Prostate gland (tissue), 2 donors: ENCODE measurements around the gene STK25. TPM values are rescaled to one million over a fixed set of nuclear protein-coding genes. Genes with fewer than 3 reads are reported as not detected.

Experiments
- DNase-seq: peaks from one replicate; pipeline ENCODE4 v3.0.0-alpha.2; 2019; ENCODE audit warnings: low spot score
- H3K27ac ChIP-seq, 2 donors: fragments of 200-600 bp; sonication (generic); 2 replicates each; pipeline ENCODE4 v1.5.1; 2017 to 2019
- H3K27me3 ChIP-seq: fragments of 200-600 bp; sonication (generic); replicated peaks from 2 replicates; pipeline ENCODE4 v1.5.1; 2019; ENCODE audit not compliant: insufficient read depth
- H3K36me3 ChIP-seq, 2 donors: fragments of 200-600 bp; sonication (generic); 1 replicate in 1 of 2; 2 replicates in 1 of 2; pipeline versions ENCODE4 v1.5.1 to v1.8.1; 2017 to 2019
- H3K4me1 ChIP-seq: fragments of 200-600 bp; sonication (generic); replicated peaks from 2 replicates; pipeline ENCODE4 v1.5.1; 2019
- H3K4me3 ChIP-seq, 2 donors: fragments of 200-600 bp; sonication (generic); 2 replicates each; pipeline ENCODE4 v1.5.1; 2017 to 2019
- H3K9me3 ChIP-seq: fragments of 200-600 bp; sonication (generic); 2 replicates; pipeline ENCODE4 v1.5.1; 2017
- CTCF ChIP-seq, 4 experiments: fragments of 200-600 bp in 2 of 4; fragments of 450-650 bp in 2 of 4; sonication (generic) in 2 of 4; IDR thresholded peaks; 1 replicate in 3 of 4; 2 replicates in 1 of 4; pipeline ENCODE4 v1.5.1; 2016 to 2019; ENCODE audit warnings: antibody characterized with exemption in 4 of 4, mild to moderate bottlenecking in 2 of 4, moderate library complexity in 2 of 4
- POLR2A ChIP-seq: fragments of 450-650 bp; IDR thresholded peaks from one replicate; pipeline ENCODE4 v1.6.1; 2016; ENCODE audit warnings: antibody characterized with exemption, mild to moderate bottlenecking
- POLR2AphosphoS5 ChIP-seq: sonication (generic); formaldehyde crosslinking; IDR thresholded peaks from one replicate; pipeline ENCODE4 v1.6.1; 2017; ENCODE audit warnings: antibody characterized with exemption
- WGBS: methylation state at CpG from one replicate; pipeline ENCODE4 v1.1.5; 2018; 5-methylcytosine and 5-hydroxymethylcytosine counted together
- intact Hi-C: fragments of 100-400 bp; cut with DNase I; formaldehyde crosslinking; loops from one replicate; pipeline ENCODE4 v1.14.2; 2022
- total RNA-seq, 2 donors: library from RNA; depleted of rRNA; stranded (reverse); fragments of >200 nt; gene quantifications; one replicate each; pipeline ENCODE4 v1.1.0, GENCODE V29; 2016

Gene STK25
- total RNA-seq, 2 donors from 2014 or later, result 169 to 235 TPM

DNA sequence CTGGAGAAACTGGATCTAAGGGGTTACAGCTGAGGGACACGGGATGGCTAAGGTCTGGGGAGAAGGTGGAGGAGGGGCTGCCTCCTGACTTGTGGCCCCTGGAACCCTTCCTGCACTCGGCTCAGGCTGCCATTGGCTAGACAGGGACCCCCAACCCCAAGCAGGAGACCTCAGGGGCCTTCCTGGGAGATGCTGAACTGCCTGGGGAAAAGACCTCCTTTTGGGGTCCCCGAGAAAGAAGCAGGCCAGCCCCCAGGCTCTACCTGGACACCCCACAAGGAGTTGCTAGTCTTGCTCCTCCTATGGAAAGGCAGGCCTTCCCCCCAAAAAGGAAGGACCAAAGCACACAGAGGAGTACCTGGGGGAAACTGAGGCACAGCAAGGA is 40.1 kb upstream of the STK25 start:
- Histone ChIP-seq H3K36me3 (no peaks in the 10 kb centered on the region), H3K27ac (no peak overlapping the region), H3K4me1 (no peaks in the 10 kb centered on the region), H3K4me3 (no peak overlapping the region), H3K9me3 (no peaks in the 10 kb centered on the region), H3K27me3 (no peaks in the 10 kb centered on the region)
- WGBS, result 91% methylated on average over 3 of the region's 3 CpGs
- intact Hi-C loops, result no loop called here
- DNase-seq, result no peak
- TF ChIP-seq CTCF (IDR thresholded peaks at IDR 0.05) (no peak), POLR2A (no peak), POLR2AphosphoS5 (no peak)

DNA sequence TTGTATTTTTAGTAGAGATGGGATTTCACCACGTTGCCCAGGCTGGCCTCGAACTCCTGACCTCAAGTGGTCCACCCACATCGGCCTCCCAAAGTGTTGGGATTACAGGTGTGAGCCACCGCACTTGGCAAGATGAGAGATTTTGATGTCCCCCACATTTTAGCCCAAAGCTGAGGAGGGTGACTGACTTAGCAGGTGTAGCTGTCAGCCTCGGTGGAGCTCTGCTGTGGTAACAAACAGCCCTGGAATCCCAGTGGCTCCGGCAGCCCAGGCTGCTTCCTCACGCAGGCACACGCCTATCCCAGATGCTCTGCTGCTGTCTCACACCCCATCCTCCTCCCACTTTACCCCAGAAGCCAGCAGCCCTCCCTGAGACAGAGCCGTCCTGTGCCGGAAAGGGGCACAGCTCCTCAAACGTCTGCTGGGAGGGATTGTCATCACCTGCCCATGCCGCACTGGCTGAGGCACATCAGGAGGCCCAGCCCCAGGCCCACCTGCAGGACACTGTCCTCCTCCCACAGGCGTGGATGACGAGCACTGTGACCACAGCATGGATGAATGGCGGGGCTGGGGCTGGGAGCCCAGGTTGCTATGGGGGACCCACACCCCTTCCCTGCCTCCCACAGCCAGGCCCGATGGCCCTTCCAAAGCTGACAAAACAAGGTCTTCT is 39.5 kb upstream of the STK25 start:
- no peaks in the 10 kb centered on the region for H3K4me1 ChIP-seq
- no peaks in the 10 kb centered on the region for H3K36me3 ChIP-seq
- no peak overlapping the region for H3K27ac ChIP-seq
- no peaks in the 10 kb centered on the region for H3K9me3 ChIP-seq
- no peaks in the 10 kb centered on the region for H3K27me3 ChIP-seq
- WGBS, result 92% methylated on average over 13 of the region's 16 CpGs
- TF ChIP-seq POLR2AphosphoS5 (no peak), POLR2A (no peak), CTCF (IDR thresholded peaks at IDR 0.05) (no peak)
- intact Hi-C loops, result no loop called here
- no peak overlapping the region for H3K4me3 ChIP-seq
- DNase-seq, result no peak

DNA sequence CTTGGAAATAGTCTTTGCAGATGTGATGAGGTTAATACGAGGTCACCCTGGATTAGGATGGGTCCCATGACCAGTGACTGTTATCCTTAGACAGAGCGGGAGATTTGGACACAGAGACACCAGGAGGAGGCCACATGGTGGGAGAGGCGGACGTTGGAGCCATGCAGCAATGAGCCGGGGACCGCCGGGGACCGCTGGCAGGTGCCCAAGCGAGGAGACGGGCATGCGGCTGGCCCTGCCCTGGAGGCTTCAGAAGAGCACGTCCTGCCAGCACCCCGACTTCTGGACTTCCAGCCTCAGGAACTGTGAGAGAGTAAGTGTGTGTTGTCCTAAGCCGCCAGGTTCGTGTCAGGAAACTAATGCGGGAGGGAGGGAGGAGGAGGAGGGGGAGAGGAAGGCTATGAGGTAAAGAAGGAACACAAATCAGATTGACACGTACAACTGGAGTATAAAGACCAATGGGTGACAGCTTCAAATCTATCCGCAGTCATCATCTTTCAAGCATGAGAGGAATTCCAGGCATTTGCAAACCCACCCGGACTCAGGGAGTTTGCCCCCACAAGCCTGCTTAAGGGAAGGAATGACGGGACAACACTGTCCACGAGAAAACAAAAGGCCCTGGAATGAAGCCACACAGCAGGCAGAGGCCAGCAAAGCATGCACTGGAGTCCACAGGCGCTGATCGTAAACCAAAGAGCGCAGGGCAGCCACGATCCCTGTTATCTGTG is 38.6 kb upstream of the STK25 start:
- Histone ChIP-seq H3K27me3 (no peaks in the 10 kb centered on the region), H3K36me3 (no peaks in the 10 kb centered on the region), H3K4me3 (no peak overlapping the region), H3K27ac (no peak overlapping the region), H3K4me1 (no peaks in the 10 kb centered on the region), H3K9me3 (no peaks in the 10 kb centered on the region)
- WGBS, result 22% methylated on average over 25 of the region's 25 CpGs
- TF ChIP-seq POLR2AphosphoS5 (no peak), POLR2A (no peak), CTCF (IDR thresholded peaks at IDR 0.05) (no peak)
- intact Hi-C loops, result no loop called here
- DNase-seq, result no peak

DNA sequence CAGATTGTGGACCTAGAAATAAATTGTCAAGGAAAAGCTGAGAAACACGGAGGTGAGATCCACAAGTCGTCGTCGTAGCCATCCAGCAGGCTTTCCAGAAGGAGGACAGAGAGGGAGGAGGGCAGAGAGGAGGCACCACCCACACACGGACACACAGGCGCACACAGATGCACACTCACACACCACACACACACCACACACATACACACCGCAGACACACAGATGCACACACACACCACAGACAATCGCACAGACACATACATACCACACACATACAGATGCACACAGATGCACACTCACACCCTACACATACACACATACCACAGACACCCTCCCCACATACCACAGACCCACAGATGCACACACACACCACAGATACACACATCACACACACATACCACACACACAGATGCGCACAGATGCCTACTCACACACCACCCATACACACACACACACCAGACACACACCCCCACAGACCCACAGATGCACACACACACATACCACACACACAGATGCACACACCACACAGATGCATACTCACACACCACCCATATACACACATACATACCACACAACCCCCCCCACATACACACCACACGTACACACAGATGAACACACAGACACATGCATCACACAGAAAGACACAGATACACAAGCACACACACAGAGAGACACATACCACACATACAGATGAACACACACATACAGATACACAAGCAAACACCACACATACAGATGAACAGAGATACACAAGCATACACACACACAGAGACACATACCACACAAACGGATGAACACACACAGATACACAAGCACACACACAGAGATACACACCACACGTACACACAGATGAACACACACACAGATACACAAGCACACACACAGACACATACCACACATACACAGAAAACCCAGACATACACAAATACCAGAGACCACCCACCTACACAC is 37.4 kb upstream of the STK25 start:
- H3K27ac ChIP-seq, result no peak overlapping the region
- H3K27me3 ChIP-seq, result no peaks in the 10 kb centered on the region
- WGBS, result 74% methylated on average over 12 of the region's 12 CpGs
- no peaks in the 10 kb centered on the region for H3K9me3 ChIP-seq
- H3K4me3 ChIP-seq, result no peak overlapping the region
- no peak for DNase-seq
- TF ChIP-seq POLR2AphosphoS5 (no peak), CTCF (IDR thresholded peaks at IDR 0.05) (no peak), POLR2A (no peak)
- peaks cover 5% of the 10 kb centered on the region for H3K4me1 ChIP-seq
- H3K36me3 ChIP-seq, result no peaks in the 10 kb centered on the region
- intact Hi-C loops, result no loop called here
